HepG2 (cell line): ENCODE data around the gene OVOL2. TPM values are rescaled to one million over a fixed set of nuclear protein-coding genes. Genes with fewer than 3 reads are reported as not detected.

Experiments used
- AGO2 ChIP-seq: fragments of 200-400 bp; formaldehyde crosslinking; optimal IDR thresholded peaks from 2 replicates; pipeline ENCODE3; 2017; ENCODE audit warnings: mild to moderate bottlenecking, low read depth, low read length, moderate library complexity
- ATRX ChIP-seq: sonication (generic); formaldehyde crosslinking; IDR thresholded peaks from 2 replicates; pipeline ENCODE4 v1.4.0; 2020; ENCODE audit warnings: missing genetic modification reagents, borderline replicate concordance
- FOXM1 ChIP-seq: sonication (generic); formaldehyde crosslinking; IDR thresholded peaks from 2 replicates; pipeline ENCODE4 v1.5.0; 2020; ENCODE audit warnings: missing genetic modification reagents
- HNF1B ChIP-seq: sonication (generic); formaldehyde crosslinking; IDR thresholded peaks from 2 replicates; pipeline ENCODE4 v1.5.1; 2020; ENCODE audit warnings: mild to moderate bottlenecking, moderate library complexity, missing genetic modification reagents
- LCORL ChIP-seq, 2 experiments: fragments of 450-650 bp in 1 of 2; sonication (generic) in 1 of 2; formaldehyde crosslinking in 1 of 2; IDR thresholded peaks; 2 replicates each; pipeline versions ENCODE4 v1.5.0 to v1.6.1; 2017 to 2020; ENCODE audit warnings: antibody characterized with exemption in 1 of 2, missing genetic modification reagents in 1 of 2
- PATZ1 ChIP-seq: sonication (generic); formaldehyde crosslinking; IDR thresholded peaks from 2 replicates; pipeline ENCODE4 v1.4.0; 2020; ENCODE audit warnings: missing genetic modification reagents
- PRMT3 ChIP-seq: sonication (generic); formaldehyde crosslinking; IDR thresholded peaks from 2 replicates; pipeline ENCODE4 v1.8.1; 2022; ENCODE audit warnings: low read depth, mild to moderate bottlenecking, moderate library complexity, missing genetic modification reagents, borderline replicate concordance
- SMARCE1 ChIP-seq: fragments of 450-650 bp; IDR thresholded peaks from 2 replicates; pipeline ENCODE4 v1.6.1; 2017; ENCODE audit warnings: borderline replicate concordance
- ZNF160 ChIP-seq: sonication (generic); formaldehyde crosslinking; IDR thresholded peaks from 2 replicates; pipeline ENCODE4 v1.8.0; 2022; ENCODE audit warnings: mild to moderate bottlenecking, inconsistent platforms, missing genetic modification reagents
- ZSCAN25 ChIP-seq: sonication (generic); formaldehyde crosslinking; IDR thresholded peaks from 2 replicates; pipeline ENCODE4 v1.8.0; 2022; ENCODE audit warnings: mild to moderate bottlenecking, missing genetic modification reagents
- polyA plus RNA-seq, 8 experiments: library from polyadenylated mRNA; depleted of rRNA in 3 of 8; stranded (reverse) in 7 of 8; unstranded in 1 of 8; fragments of >200 nt; fragmentation: Illumina TruSeq in 4 of 8; extraction: Trizol in 4 of 8; gene quantifications; 2 replicates each; pipeline versions ENCODE4 v1.2.1 to v1.2.3, GENCODE V29; 2011 to 2016; ENCODE audit warnings: low read depth in 4 of 8, missing spikeins in 1 of 8, mixed read lengths in 1 of 8; ENCODE audit not compliant: insufficient read depth in 1 of 8
- total RNA-seq, 5 experiments: library from RNA; depleted of rRNA; stranded (reverse); fragments of >200 nt; fragmentation: Illumina TruSeq; extraction: Trizol; gene quantifications; 2 replicates each; pipeline ENCODE4 v1.2.3, GENCODE V29; 2016; ENCODE audit warnings: low read depth in 1 of 5

Gene OVOL2
- total and polyA plus RNA-seq, 2 of the 13 experiments (the other 11 are each of a cell fraction or from before 2014, with no cell fraction given) = 0.20 to 0.31 TPM

- TF ChIP-seq HNF1B (CRISPR knock-in tag) = peak; percentile 35; the same call in 1 of the 2 replicates
- no peak for TF ChIP-seq SMARCE1
- TF ChIP-seq AGO2 = no peak
- TF ChIP-seq PRMT3 (CRISPR knock-in tag) = no peak
- 0 out of 2 replicates have a peak, but pooled peaks have one; percentile 57 for TF ChIP-seq FOXM1 (CRISPR knock-in tag)
- no peak for TF ChIP-seq LCORL (IDR thresholded peaks at IDR 0.05)
- TF ChIP-seq LCORL (CRISPR knock-in tag; IDR thresholded peaks at IDR 0.05) = 0 out of 2 replicates have a peak, but pooled peaks have one; percentile 32
- TF ChIP-seq ZNF160 (CRISPR knock-in tag) = peak; percentile 59; the same call in 1 of the 2 replicates
- TF ChIP-seq ATRX = no peak
- TF ChIP-seq ZSCAN25 = peak; percentile 98
- TF ChIP-seq PATZ1 (CRISPR knock-in tag) = peak; percentile 54
- TF ChIP-seq, all 625 proteins: peak for 27
Measured at GRCh38 chr20:18005990-18006364, 51.7 kb downstream of the OVOL2 start (continued).
